HepG2 (cell line): Measurements from ENCODE around the gene PBX4. TPM values are rescaled to one million over a fixed set of nuclear protein-coding genes. Genes with fewer than 3 reads are reported as not detected.
"Not testable (repeated sequence)": the region's sequence is repeated elsewhere in the genome, so short reads cannot be mapped to it uniquely, and the experiment has no call there.

ENCODE experiments used
- ATAC-seq: fragments of 200-7000 bp; cut with Tn5 transposase; 3 replicates; pipeline ENCODE4 v1.9.1; 2020; ENCODE audit warnings: mild to moderate bottlenecking, moderate library complexity
- BruUV-seq: library from RNA; stranded (reverse); fragments of 400-500 nt; replicated peaks from 2 replicates; lab custom pipeline; 2021; lab: Mats Ljungman, UMichigan
- CTCF ChIA-PET: fragments of 300-600 bp; formaldehyde crosslinking; extraction: SDS; loops from one replicate; lab custom pipeline; 2021; ENCODE audit warnings: low total read pairs, inconsistent platforms, low intra/inter-chr PET ratio; lab: Yijun Ruan, JAX
- POLR2A ChIA-PET: fragments of 350-600 bp; sonication (Branson Sonifier 250); formaldehyde crosslinking; loops from one replicate; lab custom pipeline; 2020; ENCODE audit warnings: antibody characterized with exemption, inconsistent platforms; lab: Yijun Ruan, JAX
- DNase-seq: peaks from one replicate; pipeline ENCODE4 v3.0.0-alpha.2; 2015; ENCODE audit warnings: low spot score
- FAIRE-seq: peaks from 3 replicates; lab custom pipeline; 2011; peaks lifted over from hg19 to GRCh38; lab: Jason Lieb, UNC
- H2AFZ ChIP-seq: one replicate; pipeline ENCODE4 v1.6.1; 2011; ENCODE audit warnings: low read length, inconsistent platforms
- H3K27ac ChIP-seq: fragments of 300-600 bp; 3 replicates; pipeline ENCODE4 v1.8.0; 2011; ENCODE audit warnings: mixed run types, mild to moderate bottlenecking, mixed read lengths, low read length, inconsistent platforms; ENCODE audit not compliant: insufficient read depth; ENCODE audit errors: extremely low read length
- H3K27me3 ChIP-seq, 2 experiments: fragments of 200-600 bp in 1 of 2; 2 replicates in 1 of 2; 3 replicates in 1 of 2; pipeline versions ENCODE4 v1.6.0 to v1.8.0; 2011; ENCODE audit warnings: low read length in 2 of 2, mild to moderate bottlenecking in 2 of 2, moderate library complexity in 2 of 2, inconsistent platforms in 1 of 2; ENCODE audit not compliant: insufficient read depth in 2 of 2, control insufficient read depth in 1 of 2
- H3K36me3 ChIP-seq, 2 experiments: fragments of 200-600 bp in 1 of 2; replicated peaks in 1 of 2; 2 replicates in 1 of 2; 3 replicates in 1 of 2; pipeline versions ENCODE4 v1.5.1 to v1.8.0; 2011; ENCODE audit warnings: low read length in 2 of 2, inconsistent platforms in 1 of 2; ENCODE audit not compliant: insufficient read depth in 2 of 2, control insufficient read depth in 1 of 2
- H3K4me1 ChIP-seq: 2 replicates; pipeline ENCODE4 v1.5.1; 2012; ENCODE audit warnings: low read length, inconsistent platforms; ENCODE audit not compliant: insufficient read depth
- H3K4me2 ChIP-seq: 2 replicates; pipeline ENCODE4 v1.6.0; 2011; ENCODE audit warnings: low read depth, low read length, inconsistent platforms
- H3K4me3 ChIP-seq, 3 experiments: fragments of 200-600 bp in 1 of 3; sonication (generic), shearing (Covaris generic) in 1 of 3; replicated peaks in 1 of 3; 2 replicates each; pipeline ENCODE4 v1.5.1; 2011 to 2016; ENCODE audit warnings: low read length in 3 of 3, inconsistent platforms in 2 of 3, low read depth in 2 of 3, mild to moderate bottlenecking in 2 of 3, control low read depth in 1 of 3, mixed read lengths in 1 of 3; ENCODE audit not compliant: insufficient read depth in 1 of 3
- H3K79me2 ChIP-seq: one replicate; pipeline ENCODE4 v1.6.1; 2011; ENCODE audit warnings: low read length, inconsistent platforms; ENCODE audit not compliant: insufficient read depth
- H3K9ac ChIP-seq: 2 replicates; pipeline ENCODE4 v1.6.0; 2011; ENCODE audit warnings: mild to moderate bottlenecking, low read depth, low read length, inconsistent platforms; ENCODE audit not compliant: insufficient read depth
- H3K9me3 ChIP-seq: 2 replicates; pipeline ENCODE4 v1.5.1; 2012; ENCODE audit warnings: mild to moderate bottlenecking, low read length
- H4K20me1 ChIP-seq: 2 replicates; pipeline ENCODE4 v1.6.0; 2011; ENCODE audit warnings: inconsistent platforms, mild to moderate bottlenecking, low read length, moderate library complexity; ENCODE audit not compliant: insufficient read depth
- ATF7-NPFF ChIP-seq: sonication (generic); formaldehyde crosslinking; IDR thresholded peaks from 2 replicates; pipeline ENCODE4 v1.8.1; 2023; ENCODE audit warnings: mild to moderate bottlenecking, low read depth, missing genetic modification reagents, moderate library complexity
- DMAP1 ChIP-seq: IDR thresholded peaks from 2 replicates; pipeline ENCODE4 v1.6.1; 2016
- HNF4G ChIP-seq, 2 experiments: sonication (generic) in 1 of 2; formaldehyde crosslinking in 1 of 2; IDR thresholded peaks; 2 replicates each; pipeline versions ENCODE4 v1.4.0 to v1.6.1; 2011 to 2020; ENCODE audit warnings: borderline replicate concordance in 2 of 2, low read depth in 2 of 2, mild to moderate bottlenecking in 2 of 2, low read length in 1 of 2, missing genetic modification reagents in 1 of 2, moderate library complexity in 1 of 2
- SALL2 ChIP-seq: sonication (generic); formaldehyde crosslinking; IDR thresholded peaks from 2 replicates; pipeline ENCODE4 v1.8.1; 2023; ENCODE audit warnings: mild to moderate bottlenecking, missing genetic modification reagents, inconsistent platforms
- TBX2 ChIP-seq: sonication (generic); formaldehyde crosslinking; IDR thresholded peaks from 2 replicates; pipeline ENCODE4 v1.5.0; 2020; ENCODE audit warnings: missing genetic modification reagents, mild to moderate bottlenecking, borderline replicate concordance
- ZNF292 ChIP-seq: sonication (generic); formaldehyde crosslinking; IDR thresholded peaks from 2 replicates; pipeline ENCODE4 v1.8.1; 2022; ENCODE audit warnings: mild to moderate bottlenecking, low read depth, missing genetic modification reagents, borderline replicate concordance
- ZNF792 ChIP-seq: IDR thresholded peaks from 2 replicates; pipeline ENCODE4 v1.6.1; 2016
- WGBS: methylation state at CpG from one replicate; pipeline ENCODE4 v1.1.6; 2017; ENCODE audit warnings: low lambda C conversion rate; 5-methylcytosine and 5-hydroxymethylcytosine counted together
- in situ Hi-C: cut with HindIII; loops from 2 replicates; pipeline ENCODE4 v1.10.0; 2017; ENCODE audit warnings: low pct_unique_long_range_greater_than_20kb; ENCODE audit not compliant: extremely low pct_ligation_motif_present
- intact Hi-C: fragments of 100-400 bp; cut with micrococcal nuclease; formaldehyde crosslinking; loops from one replicate; pipeline ENCODE4 v1.10.0; 2022; ENCODE audit not compliant: unreplicated experiment
- polyA plus RNA-seq, 8 experiments: library from polyadenylated mRNA; depleted of rRNA in 3 of 8; stranded (reverse) in 7 of 8; unstranded in 1 of 8; fragments of >200 nt; fragmentation: Illumina TruSeq in 4 of 8; extraction: Trizol in 4 of 8; gene quantifications; 2 replicates each; pipeline versions ENCODE4 v1.2.1 to v1.2.3, GENCODE V29; 2011 to 2016; ENCODE audit warnings: low read depth in 4 of 8, missing spikeins in 1 of 8, mixed read lengths in 1 of 8; ENCODE audit not compliant: insufficient read depth in 1 of 8
- total RNA-seq, 5 experiments: library from RNA; depleted of rRNA; stranded (reverse); fragments of >200 nt; fragmentation: Illumina TruSeq; extraction: Trizol; gene quantifications; 2 replicates each; pipeline ENCODE4 v1.2.3, GENCODE V29; 2016; ENCODE audit warnings: low read depth in 1 of 5
- TF ChIP-seq, protein P1 (sequence below): sonication (generic); formaldehyde crosslinking; IDR thresholded peaks from 2 replicates; pipeline ENCODE4 v1.8.0; 2022; ENCODE audit warnings: mild to moderate bottlenecking, missing genetic modification reagents, borderline replicate concordance
- TF ChIP-seq, protein P2 (sequence below): IDR thresholded peaks from 2 replicates; pipeline ENCODE4 v1.6.1; 2012; ENCODE audit warnings: low read depth, low read length, improper control_type of control experiment
- TF ChIP-seq, protein P3 (sequence below): sonication (generic); formaldehyde crosslinking; IDR thresholded peaks from 2 replicates; pipeline ENCODE4 v1.5.1; 2020; ENCODE audit warnings: mild to moderate bottlenecking, missing genetic modification reagents

Gene PBX4
- total and polyA plus RNA-seq, 2 of the 13 experiments (the other 11 are each of a cell fraction or from before 2014, with no cell fraction given), result not detected

DNA sequence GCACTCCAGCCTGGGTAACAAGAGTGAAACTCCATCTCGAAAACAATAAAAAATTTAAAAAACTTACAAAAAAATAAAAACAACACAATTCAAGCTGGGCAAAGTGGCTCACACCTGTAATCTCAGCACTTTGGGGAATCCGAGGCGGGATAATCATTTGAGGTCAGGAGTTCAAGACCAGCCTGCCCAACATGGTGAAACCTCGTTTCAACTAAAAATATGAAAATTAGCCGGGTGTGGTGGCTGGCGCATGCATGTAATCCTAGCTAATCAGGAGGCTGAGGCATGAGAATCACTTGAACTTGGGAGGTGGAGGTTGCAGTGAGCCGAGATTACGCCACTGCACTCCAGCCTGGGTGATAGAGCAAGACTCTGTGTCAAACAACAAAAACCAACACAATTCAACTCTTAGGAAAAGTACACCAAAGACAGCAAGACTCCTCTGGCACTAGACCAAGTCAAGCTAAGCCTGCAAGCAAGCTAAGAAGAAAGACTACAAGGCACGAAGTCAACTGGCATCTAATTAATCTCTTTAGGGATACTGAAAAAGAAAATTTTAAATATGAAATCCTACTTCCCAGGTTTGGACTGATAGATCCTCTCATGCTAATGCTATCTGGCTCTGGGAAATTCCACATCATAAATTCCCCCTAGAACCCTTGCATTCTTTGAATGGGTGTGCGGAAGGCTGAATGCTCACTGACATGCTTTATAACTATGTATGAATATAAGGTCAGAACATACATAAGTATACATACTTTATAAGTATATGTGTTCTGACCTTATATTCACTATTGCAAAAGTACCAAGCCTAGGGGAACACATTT, 7.9 kb downstream of the PBX4 start:
- H3K9me3 ChIP-seq, result no peaks in the 10 kb centered on the region
- WGBS, result 39% methylated on average over 10 of the region's 10 CpGs
- H3K4me2 ChIP-seq, result no peak overlapping the region
- FAIRE-seq (no peak), DNase-seq (no peak), ATAC-seq (no peak)
- BruUV-seq, result no TSS peak
- no peak overlapping the region for H2AFZ ChIP-seq
- H3K79me2 ChIP-seq, result no peaks in the 10 kb centered on the region
- no peak overlapping the region for H3K4me3 ChIP-seq
- H3K4me1 ChIP-seq, result peaks cover 5% of the 10 kb centered on the region
- CTCF ChIA-PET, result no interaction called here
- H3K9ac ChIP-seq, result no peak overlapping the region
- POLR2A ChIA-PET, result no interaction called here
- in situ Hi-C loops (no loop called here), intact Hi-C loops (no loop called here)
- H3K27me3 ChIP-seq, result peaks cover 0 to 7% of the 10 kb centered on the region in 2 experiments; a peak in 2 of 5 replicates
- no peaks in the 10 kb centered on the region for H4K20me1 ChIP-seq
- H3K36me3 ChIP-seq, result no peaks in the 10 kb centered on the region
- no peak overlapping the region for H3K27ac ChIP-seq
- TF ChIP-seq DMAP1 (no peak), HNF4G (IDR thresholded peaks at IDR 0.05; ENCODE audit: borderline replicate concordance, low read depth, low read length) (no peak), HNF4G (CRISPR knock-in tag; IDR thresholded peaks at IDR 0.05; ENCODE audit: borderline replicate concordance, low read depth) (no peak), ATF7-NPFF (no peak), ZNF792 (no peak), TBX2 (no peak), ZNF292 (CRISPR knock-in tag) (no peak), SALL2 (CRISPR knock-in tag) (no peak)
- TF ChIP-seq, protein P1, sequence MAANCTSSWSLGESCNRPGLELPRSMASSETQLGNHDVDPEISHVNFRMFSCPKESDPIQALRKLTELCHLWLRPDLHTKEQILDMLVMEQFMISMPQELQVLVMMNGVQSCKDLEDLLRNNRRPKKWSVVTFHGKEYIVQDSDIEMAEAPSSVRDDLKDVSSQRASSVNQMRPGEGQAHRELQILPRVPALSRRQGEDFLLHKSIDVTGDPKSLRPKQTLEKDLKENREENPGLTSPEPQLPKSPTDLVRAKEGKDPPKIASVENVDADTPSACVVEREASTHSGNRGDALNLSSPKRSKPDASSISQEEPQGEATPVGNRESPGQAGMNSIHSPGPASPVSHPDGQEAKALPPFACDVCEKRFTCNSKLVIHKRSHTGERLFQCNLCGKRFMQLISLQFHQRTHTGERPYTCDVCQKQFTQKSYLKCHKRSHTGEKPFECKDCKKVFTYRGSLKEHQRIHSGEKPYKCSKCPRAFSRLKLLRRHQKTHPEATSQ (CRISPR knock-in tag), result no peak
- TF ChIP-seq, protein P2, sequence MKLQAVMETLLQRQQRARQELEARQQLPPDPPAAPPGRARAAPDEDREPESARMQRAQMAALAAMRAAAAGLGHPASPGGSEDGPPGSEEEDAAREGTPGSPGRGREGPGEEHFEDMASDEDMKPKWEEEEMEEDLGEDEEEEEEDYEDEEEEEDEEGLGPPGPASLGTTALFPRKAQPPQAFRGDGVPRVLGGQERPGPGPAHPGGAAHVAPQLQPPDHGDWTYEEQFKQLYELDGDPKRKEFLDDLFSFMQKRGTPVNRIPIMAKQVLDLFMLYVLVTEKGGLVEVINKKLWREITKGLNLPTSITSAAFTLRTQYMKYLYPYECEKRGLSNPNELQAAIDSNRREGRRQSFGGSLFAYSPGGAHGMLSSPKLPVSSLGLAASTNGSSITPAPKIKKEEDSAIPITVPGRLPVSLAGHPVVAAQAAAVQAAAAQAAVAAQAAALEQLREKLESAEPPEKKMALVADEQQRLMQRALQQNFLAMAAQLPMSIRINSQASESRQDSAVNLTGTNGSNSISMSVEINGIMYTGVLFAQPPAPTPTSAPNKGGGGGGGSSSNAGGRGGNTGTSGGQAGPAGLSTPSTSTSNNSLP, result no peak
- TF ChIP-seq, protein P3, sequence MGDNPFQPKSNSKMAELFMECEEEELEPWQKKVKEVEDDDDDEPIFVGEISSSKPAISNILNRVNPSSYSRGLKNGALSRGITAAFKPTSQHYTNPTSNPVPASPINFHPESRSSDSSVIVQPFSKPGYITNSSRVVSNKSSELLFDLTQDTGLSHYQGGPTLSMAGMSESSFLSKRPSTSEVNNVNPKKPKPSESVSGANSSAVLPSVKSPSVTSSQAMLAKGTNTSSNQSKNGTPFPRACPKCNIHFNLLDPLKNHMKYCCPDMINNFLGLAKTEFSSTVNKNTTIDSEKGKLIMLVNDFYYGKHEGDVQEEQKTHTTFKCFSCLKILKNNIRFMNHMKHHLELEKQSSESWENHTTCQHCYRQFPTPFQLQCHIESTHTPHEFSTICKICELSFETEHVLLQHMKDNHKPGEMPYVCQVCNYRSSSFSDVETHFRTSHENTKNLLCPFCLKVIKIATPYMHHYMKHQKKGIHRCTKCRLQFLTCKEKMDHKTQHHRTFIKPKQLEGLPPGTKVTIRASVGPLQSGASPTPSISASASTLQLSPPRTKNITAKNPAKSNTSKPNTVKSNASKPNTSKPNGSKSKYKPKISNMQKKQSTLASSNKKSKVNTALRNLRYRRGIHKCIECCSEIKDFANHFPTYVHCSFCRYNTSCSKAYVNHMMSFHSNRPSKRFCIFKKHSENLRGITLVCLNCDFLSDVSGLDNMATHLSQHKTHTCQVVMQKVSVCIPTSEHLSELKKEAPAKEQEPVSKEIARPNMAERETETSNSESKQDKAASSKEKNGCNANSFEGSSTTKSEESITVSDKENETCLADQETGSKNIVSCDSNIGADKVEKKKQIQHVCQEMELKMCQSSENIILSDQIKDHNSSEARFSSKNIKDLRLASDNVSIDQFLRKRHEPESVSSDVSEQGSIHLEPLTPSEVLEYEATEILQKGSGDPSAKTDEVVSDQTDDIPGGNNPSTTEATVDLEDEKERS, result no peak

DNA sequence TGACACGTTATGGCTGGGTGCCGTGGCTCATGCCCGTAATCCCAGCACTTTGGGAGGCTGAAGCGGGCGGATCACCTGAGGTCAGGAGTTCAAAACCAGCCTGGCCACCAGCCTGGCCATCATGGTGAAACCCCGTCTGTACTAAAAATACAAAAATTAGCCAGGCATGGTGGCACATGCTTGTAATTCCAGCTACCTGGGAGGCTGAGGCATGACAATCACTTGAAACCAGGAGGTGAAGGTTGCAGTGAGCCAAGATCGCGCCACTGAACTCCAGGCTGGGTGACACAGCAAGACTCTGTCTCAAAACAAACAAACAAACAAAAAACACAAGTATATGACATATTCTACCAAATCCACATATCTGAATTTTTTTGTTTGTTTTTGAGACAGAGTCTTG, 11.8 kb downstream of the PBX4 start:
- H2AFZ ChIP-seq, H3K36me3 ChIP-seq, in situ Hi-C loops, H3K9ac ChIP-seq, ATAC-seq, H4K20me1 ChIP-seq, H3K4me2 ChIP-seq, H3K4me3 ChIP-seq, intact Hi-C loops, H3K4me1 ChIP-seq, H3K9me3 ChIP-seq, H3K79me2 ChIP-seq, FAIRE-seq, CTCF ChIA-PET, DNase-seq, H3K27me3 ChIP-seq, BruUV-seq, H3K27ac ChIP-seq: not testable (repeated sequence)
- POLR2A ChIA-PET, result interaction anchor here (1.0 kb wide), 1 partner anchor 33 kb away, joined by 6 read pairs; no protein-coding TSS in a partner anchor
- whole genome bisulfite sequencing, result 54% methylated on average over 8 of the region's 8 CpGs
